Measurements from ENCODE around the gene PIK3CD. TPM values are rescaled to one million over a fixed set of nuclear protein-coding genes. Genes with fewer than 3 reads are reported as not detected.

The PIK3CD gene
- total RNA-seq = 10 to 100 TPM in 2 of 5 donors, 1 to 10 TPM in 3; 5.1 to 74.1 (median 7.8) TPM
- polyA plus RNA-seq = 1 to 10 TPM; 2.8 to 5.0 (median 2.9) TPM
- long read RNA-seq, donor 1 = 0 reads
- long read RNA-seq, donor 2, partial matches to known transcripts = 48 of 53 reads
- long read RNA-seq, donor 2, other reads (novel, unspliced or antisense) = 5 of 53 reads
- long read RNA-seq, donor 3 = 0 reads
- long read RNA-seq, donor 4 = 0 reads
- long read RNA-seq, donor 5 = 0 reads
- long read RNA-seq, donor 6 = 0 reads
- long read RNA-seq, donor 7, partial matches to known transcripts = 25 of 25 reads
- long read RNA-seq, donor 7, other reads (novel, unspliced or antisense) = 0 of 25 reads
- long read RNA-seq, donor 8 = 0 reads
- long read RNA-seq, donor 9 = 0 reads
- long read RNA-seq, donor 10 = 0 reads

DNA sequence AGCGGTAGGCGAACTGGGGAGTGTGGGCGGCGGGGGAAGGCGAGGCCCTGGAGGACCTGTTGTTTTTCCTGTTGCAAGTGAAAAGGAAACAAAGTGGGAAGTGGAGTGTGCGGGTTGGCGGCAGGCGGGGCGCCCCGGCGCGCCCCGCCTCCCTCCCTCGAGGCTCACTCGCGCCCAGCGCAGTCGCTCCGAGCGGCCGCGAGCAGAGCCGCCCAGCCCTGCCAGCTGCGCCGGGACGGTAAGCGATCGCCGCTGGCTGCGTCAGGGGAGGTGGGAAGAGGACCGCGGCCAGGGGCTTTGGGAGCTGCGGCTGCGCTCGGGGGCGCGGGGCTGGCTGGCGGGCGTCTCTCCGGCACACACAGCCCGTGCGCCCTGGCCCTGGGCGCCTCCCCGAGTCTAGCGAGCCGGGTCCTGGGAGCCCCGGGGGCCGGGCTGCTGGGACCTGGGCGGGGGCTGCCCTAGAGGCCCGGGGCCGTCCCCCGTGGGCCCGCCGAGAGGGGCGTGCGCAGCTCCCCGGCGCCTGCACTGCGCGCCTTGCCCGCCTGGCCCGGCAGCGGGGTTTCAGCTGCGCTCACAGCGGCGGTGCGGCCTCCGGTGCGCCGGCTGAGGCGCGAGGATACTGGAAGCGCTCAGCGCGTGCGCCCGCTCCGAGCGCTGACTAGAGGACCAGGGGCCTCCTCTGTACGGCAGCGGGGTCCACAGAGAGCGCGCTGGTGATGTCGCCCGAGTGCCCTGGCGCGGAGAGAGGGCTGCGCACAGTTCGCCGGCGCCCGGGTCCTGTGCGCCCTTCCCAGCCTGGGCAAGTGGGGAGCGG is at the start of gene PIK3CD:
TSS of gene PIK3CD (plus strand) at position 167 of the 814 bp plus-strand sequence. CDS start 58,725 bp downstream, outside the sequence.
- Histone ChIP-seq H3K4me3 (peak within 1 kb of the TSS; percentile 52 to 62 (median 58)), H3K9me3 (no peaks in the 10 kb centered on the region), H3K27me3 (peaks cover 0 to 62% (median 39%) of the 10 kb centered on the region in 3 donors), H3K27ac (peak within 1 kb of the TSS; percentile 42 to 87 (median 70)), H3K36me3 (no peaks in the 10 kb centered on the region), H3K4me1 (peaks cover 15 to 33% (median 19%) of the 10 kb centered on the region in 4 donors)
- DNase-seq = peak in 1 of 2 donors; percentile 74
- 1 to 2% (median 1%) methylated on average over 11 to 94 of the region's 94 CpGs for WGBS, 5 donors
- intact Hi-C loops (cut with DNase I; ENCODE audit: low total_unique reads) = no loop called here
- TF ChIP-seq POLR2AphosphoS5 (IDR thresholded peaks at IDR 0.05) (no peak), EP300 (IDR thresholded peaks at IDR 0.05) (no peak), POLR2A (IDR thresholded peaks at IDR 0.05) (no peak)
- TF ChIP-seq, protein P1, sequence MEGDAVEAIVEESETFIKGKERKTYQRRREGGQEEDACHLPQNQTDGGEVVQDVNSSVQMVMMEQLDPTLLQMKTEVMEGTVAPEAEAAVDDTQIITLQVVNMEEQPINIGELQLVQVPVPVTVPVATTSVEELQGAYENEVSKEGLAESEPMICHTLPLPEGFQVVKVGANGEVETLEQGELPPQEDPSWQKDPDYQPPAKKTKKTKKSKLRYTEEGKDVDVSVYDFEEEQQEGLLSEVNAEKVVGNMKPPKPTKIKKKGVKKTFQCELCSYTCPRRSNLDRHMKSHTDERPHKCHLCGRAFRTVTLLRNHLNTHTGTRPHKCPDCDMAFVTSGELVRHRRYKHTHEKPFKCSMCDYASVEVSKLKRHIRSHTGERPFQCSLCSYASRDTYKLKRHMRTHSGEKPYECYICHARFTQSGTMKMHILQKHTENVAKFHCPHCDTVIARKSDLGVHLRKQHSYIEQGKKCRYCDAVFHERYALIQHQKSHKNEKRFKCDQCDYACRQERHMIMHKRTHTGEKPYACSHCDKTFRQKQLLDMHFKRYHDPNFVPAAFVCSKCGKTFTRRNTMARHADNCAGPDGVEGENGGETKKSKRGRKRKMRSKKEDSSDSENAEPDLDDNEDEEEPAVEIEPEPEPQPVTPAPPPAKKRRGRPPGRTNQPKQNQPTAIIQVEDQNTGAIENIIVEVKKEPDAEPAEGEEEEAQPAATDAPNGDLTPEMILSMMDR (IDR thresholded peaks at IDR 0.05) = no peak

DNA sequence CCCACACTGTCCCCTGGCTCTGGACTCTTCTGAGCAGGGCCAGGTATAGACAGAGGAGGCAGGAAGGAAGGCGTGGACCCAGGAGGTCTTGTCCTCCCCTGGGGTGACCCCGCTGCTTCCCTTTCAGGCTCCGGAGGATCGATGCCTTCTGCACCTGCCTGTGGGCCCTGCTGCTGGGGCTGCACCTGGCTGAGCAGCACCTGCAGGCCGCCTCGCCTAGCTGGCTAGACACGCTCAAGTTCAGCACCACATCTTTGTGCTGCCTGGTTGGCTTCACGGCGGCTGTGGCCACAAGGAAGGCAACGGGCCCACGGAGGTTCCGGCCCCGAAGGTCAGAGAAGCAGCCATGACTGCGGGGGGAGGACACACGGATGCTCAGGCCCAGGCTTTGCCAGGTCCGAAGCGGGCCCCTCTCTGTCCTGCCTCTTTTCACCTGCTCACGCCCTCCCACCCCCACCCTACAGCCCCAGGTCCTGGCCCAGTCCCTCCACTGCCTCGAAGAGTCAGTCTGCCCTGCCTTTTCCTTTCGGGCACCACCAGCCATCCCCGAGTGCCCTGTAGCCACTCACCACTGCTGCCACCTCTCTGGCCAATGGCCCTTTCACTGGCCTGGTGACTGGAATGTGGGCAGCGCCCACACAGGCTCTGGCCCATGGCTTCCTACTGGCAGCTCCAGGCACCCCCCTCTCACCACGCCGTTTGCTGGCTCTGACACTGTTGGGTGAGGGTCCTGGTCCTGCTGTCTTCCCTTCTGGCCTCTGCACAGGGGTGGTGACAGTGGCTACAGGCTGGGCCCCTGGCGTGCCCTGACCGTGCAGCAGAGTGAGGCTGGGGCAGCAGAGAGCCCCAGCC is 49.4 kb upstream of the PIK3CD start:
- Histone ChIP-seq H3K4me1 (no peaks in the 10 kb centered on the region), H3K36me3 (peaks cover 38 to 97% (median 81%) of the 10 kb centered on the region in 4 donors), H3K27me3 (no peaks in the 10 kb centered on the region), H3K27ac (no peak overlapping the region), H3K4me3 (no peak overlapping the region), H3K9me3 (no peaks in the 10 kb centered on the region)
- peak in 1 of 2 donors; percentile 1 for DNase-seq
- 87 to 96% (median 91%) methylated on average over 9 to 26 of the region's 26 CpGs for WGBS, 5 donors
- intact Hi-C loops (cut with DNase I; ENCODE audit: low total_unique reads) = no loop called here
- TF ChIP-seq EP300 (IDR thresholded peaks at IDR 0.05) (no peak), POLR2A (IDR thresholded peaks at IDR 0.05) (no peak), POLR2AphosphoS5 (IDR thresholded peaks at IDR 0.05) (no peak)
- TF ChIP-seq, protein P1 (IDR thresholded peaks at IDR 0.05) = no peak

DNA sequence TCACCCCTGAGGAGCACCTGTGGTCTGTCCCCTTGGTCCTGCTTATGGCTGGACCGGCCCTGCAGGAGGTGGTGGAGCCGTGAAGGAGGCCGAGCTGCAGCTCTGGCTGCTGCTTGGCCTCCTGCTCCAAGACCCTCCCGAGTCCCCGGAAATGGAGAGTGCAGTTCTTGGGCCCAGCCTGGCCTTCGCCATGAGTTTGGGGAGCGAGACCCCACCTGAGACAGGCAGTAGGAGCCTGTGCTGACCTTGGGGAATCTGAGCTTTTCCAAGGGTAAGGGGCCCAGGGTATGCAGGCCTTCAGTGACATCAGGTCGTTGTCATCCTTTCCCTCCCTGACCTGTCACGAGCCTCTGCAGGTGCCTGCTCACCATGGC is 48.8 kb upstream of the PIK3CD start:
- Histone ChIP-seq H3K4me1 (no peaks in the 10 kb centered on the region), H3K27me3 (no peaks in the 10 kb centered on the region), H3K9me3 (no peaks in the 10 kb centered on the region), H3K4me3 (no peak overlapping the region), H3K27ac (no peak overlapping the region), H3K36me3 (peaks cover 38 to 97% (median 81%) of the 10 kb centered on the region in 4 donors)
- no peak for TF ChIP-seq POLR2AphosphoS5 (IDR thresholded peaks at IDR 0.05)
- intact Hi-C loops (cut with DNase I; ENCODE audit: low total_unique reads) = no loop called here
- WGBS, 5 donors = 94 to 100% (median 97%) methylated on average over 3 to 9 of the region's 9 CpGs
- DNase-seq = peak in 1 of 2 donors; percentile 0

DNA sequence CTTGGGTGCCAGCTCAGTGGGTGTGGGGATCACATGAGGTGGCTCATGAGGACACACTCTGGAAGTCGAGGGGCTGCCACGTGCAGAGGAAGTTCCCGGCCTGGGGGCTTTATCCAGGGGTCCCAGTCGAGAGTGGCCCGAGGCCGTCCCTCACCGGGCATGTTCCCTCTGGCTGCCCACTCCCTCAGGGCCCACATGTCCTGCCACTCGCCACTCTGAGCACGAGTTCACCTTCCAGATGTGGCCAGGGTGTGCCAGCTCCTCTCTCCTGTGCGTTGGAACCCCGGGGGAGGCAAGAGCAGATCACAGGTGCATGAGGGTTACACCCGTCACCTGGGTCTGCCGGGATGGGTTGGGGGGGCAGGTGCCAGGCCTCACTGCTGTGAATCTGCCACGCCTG is 48.2 kb upstream of the PIK3CD start:
- intact Hi-C loops (cut with DNase I; ENCODE audit: low total_unique reads) = no loop called here
- Histone ChIP-seq H3K27ac (no peak overlapping the region), H3K4me1 (no peaks in the 10 kb centered on the region), H3K9me3 (no peaks in the 10 kb centered on the region), H3K27me3 (no peaks in the 10 kb centered on the region), H3K4me3 (no peak overlapping the region), H3K36me3 (peaks cover 33 to 97% (median 81%) of the 10 kb centered on the region in 4 donors)
- TF ChIP-seq, protein P1 (IDR thresholded peaks at IDR 0.05) = no peak
- TF ChIP-seq POLR2AphosphoS5 (IDR thresholded peaks at IDR 0.05) = no peak
- TF ChIP-seq POLR2A (IDR thresholded peaks at IDR 0.05) = no peak
- no peak for TF ChIP-seq EP300 (IDR thresholded peaks at IDR 0.05)
- peak in 1 of 2 donors; percentile 1 for DNase-seq
- 91 to 96% (median 93%) methylated on average over 9 to 14 of the region's 14 CpGs for WGBS, 5 donors
